H9 (cell line): ENCODE data around the gene NAP1L5. TPM values are rescaled to one million over a fixed set of nuclear protein-coding genes. Genes with fewer than 3 reads are reported as not detected.
A peak's percentile ranks its signal among the peaks of the same experiment; 100 is the strongest.

Source experiments
- DNase-seq: peaks from one replicate; pipeline ENCODE4 v3.0.0-alpha.2; 2017
- H2AFZ ChIP-seq: one replicate; pipeline ENCODE4 v1.6.1; 2013; ENCODE audit warnings: mild to moderate bottlenecking, low read length, control low read depth, moderate library complexity
- H2AK5ac ChIP-seq: 2 replicates; pipeline ENCODE4 v1.6.1; 2013; ENCODE audit warnings: low read length, control low read depth, mixed read lengths; ENCODE audit not compliant: insufficient read length
- H2BK120ac ChIP-seq: one replicate; pipeline ENCODE4 v1.6.1; 2013; ENCODE audit warnings: low read depth, mild to moderate bottlenecking, low read length, control low read depth, inconsistent platforms; ENCODE audit not compliant: poor library complexity, severe bottlenecking
- H2BK12ac ChIP-seq: 2 replicates; pipeline ENCODE4 v1.6.1; 2013; ENCODE audit warnings: low read length, control low read depth, mixed read lengths, low read depth; ENCODE audit not compliant: insufficient read length
- H2BK15ac ChIP-seq: 2 replicates; pipeline ENCODE4 v1.6.1; 2013; ENCODE audit warnings: low read depth, low read length, control low read depth
- H2BK20ac ChIP-seq: one replicate; pipeline ENCODE4 v1.6.1; 2013; ENCODE audit warnings: low read depth, mild to moderate bottlenecking, low read length, control low read depth, inconsistent platforms; ENCODE audit not compliant: poor library complexity, severe bottlenecking
- H2BK5ac ChIP-seq: 2 replicates; pipeline ENCODE4 v1.6.1; 2013; ENCODE audit warnings: low read length, control low read depth, mixed read lengths; ENCODE audit not compliant: insufficient read length
- H3K14ac ChIP-seq: 2 replicates; pipeline ENCODE4 v1.6.1; 2013; ENCODE audit warnings: low read length, control low read depth; ENCODE audit not compliant: insufficient read depth
- H3K18ac ChIP-seq: 2 replicates; pipeline ENCODE4 v1.6.1; 2013; ENCODE audit warnings: low read depth, mild to moderate bottlenecking, mixed read lengths, low read length, control low read depth; ENCODE audit not compliant: insufficient read length
- H3K23ac ChIP-seq: 2 replicates; pipeline ENCODE4 v1.6.1; 2013; ENCODE audit warnings: low read length, control low read depth, mixed read lengths, low read depth; ENCODE audit not compliant: insufficient read length
- H3K23me2 ChIP-seq: 2 replicates; pipeline ENCODE4 v1.6.1; 2013; ENCODE audit warnings: low read depth, mild to moderate bottlenecking, mixed read lengths, low read length, control low read depth; ENCODE audit not compliant: insufficient read length, poor library complexity, severe bottlenecking
- H3K27ac ChIP-seq: 2 replicates; pipeline ENCODE4 v1.5.1; 2013; ENCODE audit warnings: low read length, control low read depth, mixed read lengths, low read depth; ENCODE audit not compliant: insufficient read length
- H3K27me3 ChIP-seq: 2 replicates; pipeline ENCODE4 v1.6.1; 2013; ENCODE audit warnings: low read length, control low read depth, inconsistent platforms; ENCODE audit not compliant: insufficient read depth
- H3K4ac ChIP-seq: 2 replicates; pipeline ENCODE4 v1.6.1; 2013; ENCODE audit warnings: low read depth, mild to moderate bottlenecking, control low read depth, inconsistent platforms, low read length, moderate library complexity
- H3K4me1 ChIP-seq: 2 replicates; pipeline ENCODE4 v1.6.1; 2013; ENCODE audit warnings: low read length, control low read depth, inconsistent platforms; ENCODE audit not compliant: insufficient read depth
- H3K4me2 ChIP-seq: 2 replicates; pipeline ENCODE4 v1.6.1; 2013; ENCODE audit warnings: low read length, control low read depth, mixed read lengths; ENCODE audit not compliant: insufficient read length, insufficient read depth
- H3K56ac ChIP-seq: 2 replicates; pipeline ENCODE4 v1.6.1; 2013; ENCODE audit warnings: low read depth, mild to moderate bottlenecking, mixed read lengths, low read length, control low read depth; ENCODE audit not compliant: insufficient read length
- H3K79me1 ChIP-seq: 2 replicates; pipeline ENCODE4 v1.6.1; 2013; ENCODE audit warnings: low read depth, mild to moderate bottlenecking, moderate library complexity, low read length, control low read depth, inconsistent platforms; ENCODE audit not compliant: insufficient read depth, poor library complexity, severe bottlenecking
- H3K79me2 ChIP-seq: 2 replicates; pipeline ENCODE4 v1.6.1; 2013; ENCODE audit warnings: low read length, control low read depth, inconsistent platforms; ENCODE audit not compliant: insufficient read depth
- H3K9ac ChIP-seq: 2 replicates; pipeline ENCODE4 v1.6.1; 2013; ENCODE audit warnings: low read length, control low read depth, mixed read lengths; ENCODE audit not compliant: insufficient read length; ENCODE audit errors: extremely low read depth
- H3K9me3 ChIP-seq: one replicate; pipeline ENCODE4 v1.6.1; 2013; ENCODE audit warnings: low read depth, low read length, inconsistent platforms; ENCODE audit not compliant: control insufficient read depth
- H3T11ph ChIP-seq: one replicate; pipeline ENCODE4 v1.6.1; 2013; ENCODE audit warnings: mild to moderate bottlenecking, low read length, control low read depth, inconsistent platforms
- H4K20me1 ChIP-seq: one replicate; pipeline ENCODE4 v1.6.1; 2013; ENCODE audit not compliant: control insufficient read depth, insufficient read length, insufficient read depth
- H4K5ac ChIP-seq: 2 replicates; pipeline ENCODE4 v1.6.1; 2013; ENCODE audit warnings: low read depth, mild to moderate bottlenecking, mixed read lengths, low read length, control low read depth; ENCODE audit not compliant: insufficient read length
- H4K8ac ChIP-seq: replicated peaks from 2 replicates; pipeline ENCODE4 v1.6.1; 2013; ENCODE audit warnings: low read length, control low read depth, mixed read lengths, low read depth; ENCODE audit not compliant: insufficient read length
- H4K91ac ChIP-seq: 2 replicates; pipeline ENCODE4 v1.6.1; 2013; ENCODE audit warnings: low read depth, mild to moderate bottlenecking, moderate library complexity, mixed read lengths, low read length, control low read depth; ENCODE audit not compliant: insufficient read length
- H3K27ac Mint-ChIP-seq, 3 experiments: 2 replicates in 2 of 3; 3 replicates in 1 of 3; pipeline ENCODE4 v1.8.0; 2020 to 2021; ENCODE audit warnings: mixed read lengths in 3 of 3, mild to moderate bottlenecking in 1 of 3, moderate library complexity in 1 of 3
- H3K27me3 Mint-ChIP-seq: 2 replicates; pipeline ENCODE4 v1.8.0; 2021; ENCODE audit warnings: low read depth, mild to moderate bottlenecking, moderate library complexity, mixed read lengths
- H3K36me3 Mint-ChIP-seq, 3 experiments: 2 replicates in 2 of 3; 3 replicates in 1 of 3; pipeline ENCODE4 v1.8.0; 2020 to 2021; ENCODE audit warnings: low read depth in 3 of 3, mixed read lengths in 3 of 3; ENCODE audit not compliant: insufficient read depth in 1 of 3
- H3K4me1 Mint-ChIP-seq, 2 experiments: 2 replicates each; pipeline ENCODE4 v1.8.0; 2020; ENCODE audit warnings: mixed read lengths in 2 of 2
- H3K4me3 Mint-ChIP-seq, 2 experiments: 2 replicates in 1 of 2; 3 replicates in 1 of 2; pipeline ENCODE4 v1.8.0; 2020 to 2021; ENCODE audit warnings: mild to moderate bottlenecking in 2 of 2, mixed read lengths in 2 of 2, moderate library complexity in 1 of 2
- H3K9me3 Mint-ChIP-seq, 2 experiments: 2 replicates in 1 of 2; 3 replicates in 1 of 2; pipeline ENCODE4 v1.8.0; 2020; ENCODE audit warnings: mild to moderate bottlenecking in 2 of 2, mixed read lengths in 2 of 2, moderate library complexity in 1 of 2
- WGBS: extraction: QIAGEN DNeasy Blood & Tissue Kit; methylation state at CpG from one replicate; pipeline ENCODE4 v1.1.7; 2013; ENCODE audit warnings: missing lambda C conversion rate, low lambda C conversion rate, mixed read lengths; ENCODE audit not compliant: insufficient read length; ENCODE audit errors: extremely low coverage; 5-methylcytosine and 5-hydroxymethylcytosine counted together
- total RNA-seq: library from RNA; stranded (reverse); gene quantifications from 2 replicates; pipeline ENCODE4 v1.2.1, GENCODE V29; 2021
- TF ChIP-seq, protein P1 (sequence below): fragments of 200-600 bp; sonication (generic); conservative IDR thresholded peaks from 3 replicates; pipeline ENCODE4 v1.8.0; 2021; ENCODE audit warnings: antibody characterized with exemption, mild to moderate bottlenecking

Gene NAP1L5
- total RNA-seq, 1 experiment from 2014 or later: 2.2 TPM

DNA sequence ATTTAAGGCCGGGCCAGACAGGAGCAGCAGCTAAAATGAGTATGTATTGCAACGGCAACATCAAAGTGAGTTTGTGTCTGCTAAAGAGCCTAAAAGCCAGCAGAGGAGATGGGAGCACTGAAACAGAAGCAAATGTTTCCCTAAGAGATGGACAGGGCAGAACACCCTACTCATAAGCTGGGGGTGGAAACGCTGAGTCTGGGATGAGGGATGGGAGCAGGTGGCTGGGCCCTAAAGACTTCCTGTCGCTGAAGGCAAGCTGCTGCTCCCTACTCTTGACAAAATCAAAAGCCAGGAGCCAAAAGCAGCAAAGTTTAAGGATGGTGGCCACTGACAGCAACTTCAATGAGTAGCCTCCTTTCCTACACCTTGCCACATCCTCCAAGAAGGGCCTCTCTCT is 40.6 kb upstream of the NAP1L5 start:
- no peaks in the 10 kb centered on the region for H3K9me3 Mint-ChIP-seq
- Histone ChIP-seq H2BK15ac (no peak overlapping the region), H3K4me2 (no peak overlapping the region), H2BK20ac (no peak overlapping the region), H3K9me3 (no peaks in the 10 kb centered on the region), H3T11ph (no peak overlapping the region), H2AK5ac (no peak overlapping the region), H3K14ac (no peak overlapping the region; the same call in 1 of the 2 replicates), H3K4ac (no peak overlapping the region), H3K4me1 (peaks cover 12% of the 10 kb centered on the region), H3K9ac (no peak overlapping the region), H2AFZ (no peak overlapping the region), H3K56ac (no peak overlapping the region), H3K79me2 (no peaks in the 10 kb centered on the region), H3K79me1 (no peaks in the 10 kb centered on the region), H4K5ac (no peak overlapping the region), H3K18ac (no peak overlapping the region), H4K20me1 (no peaks in the 10 kb centered on the region), H2BK12ac (no peak overlapping the region), H2BK120ac (no peak overlapping the region), H2BK5ac (no peak overlapping the region), H3K27ac (no peak overlapping the region), H4K8ac (no peak overlapping the region), H3K27me3 (no peaks in the 10 kb centered on the region), H3K23ac (no peak overlapping the region), H3K23me2 (no peaks in the 10 kb centered on the region), H4K91ac (no peak overlapping the region)
- peak overlapping the region in 2 of 3 experiments; percentile 85 to 94; a peak in 5 of 7 replicates for H3K27ac Mint-ChIP-seq
- TF ChIP-seq, protein P1, sequence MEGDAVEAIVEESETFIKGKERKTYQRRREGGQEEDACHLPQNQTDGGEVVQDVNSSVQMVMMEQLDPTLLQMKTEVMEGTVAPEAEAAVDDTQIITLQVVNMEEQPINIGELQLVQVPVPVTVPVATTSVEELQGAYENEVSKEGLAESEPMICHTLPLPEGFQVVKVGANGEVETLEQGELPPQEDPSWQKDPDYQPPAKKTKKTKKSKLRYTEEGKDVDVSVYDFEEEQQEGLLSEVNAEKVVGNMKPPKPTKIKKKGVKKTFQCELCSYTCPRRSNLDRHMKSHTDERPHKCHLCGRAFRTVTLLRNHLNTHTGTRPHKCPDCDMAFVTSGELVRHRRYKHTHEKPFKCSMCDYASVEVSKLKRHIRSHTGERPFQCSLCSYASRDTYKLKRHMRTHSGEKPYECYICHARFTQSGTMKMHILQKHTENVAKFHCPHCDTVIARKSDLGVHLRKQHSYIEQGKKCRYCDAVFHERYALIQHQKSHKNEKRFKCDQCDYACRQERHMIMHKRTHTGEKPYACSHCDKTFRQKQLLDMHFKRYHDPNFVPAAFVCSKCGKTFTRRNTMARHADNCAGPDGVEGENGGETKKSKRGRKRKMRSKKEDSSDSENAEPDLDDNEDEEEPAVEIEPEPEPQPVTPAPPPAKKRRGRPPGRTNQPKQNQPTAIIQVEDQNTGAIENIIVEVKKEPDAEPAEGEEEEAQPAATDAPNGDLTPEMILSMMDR: no peak
- no peaks in the 10 kb centered on the region for H3K27me3 Mint-ChIP-seq
- no CpG with 5 or more reads among the region's 4 CpGs for WGBS
- H3K4me1 Mint-ChIP-seq: peaks cover 31 to 35% of the 10 kb centered on the region in 2 experiments
- no peak overlapping the region for H3K4me3 Mint-ChIP-seq
- DNase-seq: no peak
- peaks cover 0 to 6% (median 2%) of the 10 kb centered on the region in 3 experiments; a peak in 4 of 7 replicates for H3K36me3 Mint-ChIP-seq
